ENCODE measurements around the gene QSOX2. TPM values are rescaled to one million over a fixed set of nuclear protein-coding genes. Genes with fewer than 3 reads are reported as not detected.

QSOX2 gene
- total RNA-seq, 1 experiment from 2014 or later = 40.0 TPM

DNA sequence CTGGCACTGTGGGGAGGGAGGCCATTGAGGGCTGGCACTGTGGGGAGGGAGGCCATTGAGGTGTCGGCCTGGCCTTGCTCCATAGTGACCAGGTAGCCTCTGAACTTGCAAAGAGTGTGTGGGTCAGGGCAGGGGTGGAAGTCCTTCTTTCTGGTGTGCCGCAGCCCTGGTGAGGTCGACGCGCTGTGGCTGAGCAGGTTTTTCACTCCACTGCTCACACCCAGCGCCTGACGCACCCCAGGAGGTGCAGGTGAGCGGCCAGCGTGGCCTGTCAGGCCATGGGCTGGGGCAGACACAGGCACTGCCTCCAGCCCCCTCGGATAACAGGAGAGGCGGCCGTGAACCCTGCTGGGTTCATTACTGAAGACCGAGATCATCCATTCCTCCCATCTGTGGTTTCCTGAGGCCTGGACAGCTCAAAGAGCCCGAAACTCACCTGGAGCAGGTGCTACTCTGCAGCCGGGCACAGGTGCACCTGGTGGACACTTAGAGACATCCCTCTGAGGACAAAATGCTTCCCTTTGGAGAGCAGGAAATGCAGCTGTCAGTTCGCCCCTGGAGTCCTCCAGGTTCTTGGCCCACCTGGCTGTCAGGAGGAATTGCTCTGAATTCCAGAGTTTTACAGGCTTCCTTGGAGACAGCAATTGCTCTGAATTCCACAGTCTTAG is 73.1 kb downstream of the QSOX2 start:
- no peak for DNase-seq (ENCODE audit: low read depth, low spot score)
- CTCF ChIA-PET = interaction anchor here (0.5 kb wide), 1 partner anchor 35 kb away, joined by 3 read pairs; no protein-coding TSS in a partner anchor
- Histone ChIP-seq H3K27me3 (ENCODE audit: control insufficient read depth, insufficient read depth, low read length) (no peaks in the 10 kb centered on the region), H3K36me3 (ENCODE audit: control insufficient read depth, insufficient read depth, low read length) (no peaks in the 10 kb centered on the region), H3K27ac (ENCODE audit: low read length) (no peak overlapping the region), H3K4me3 (ENCODE audit: low read depth in 2 of 2, low read length in 2 of 2) (no peak overlapping the region), H3K9me3 (ENCODE audit: control insufficient read depth, insufficient read depth, low read depth, low read length) (no peaks in the 10 kb centered on the region), H3K4me1 (ENCODE audit: control insufficient read depth, insufficient read depth, low read length) (no peaks in the 10 kb centered on the region; the same call in 1 of the 2 replicates)
- TF ChIP-seq, protein P1, sequence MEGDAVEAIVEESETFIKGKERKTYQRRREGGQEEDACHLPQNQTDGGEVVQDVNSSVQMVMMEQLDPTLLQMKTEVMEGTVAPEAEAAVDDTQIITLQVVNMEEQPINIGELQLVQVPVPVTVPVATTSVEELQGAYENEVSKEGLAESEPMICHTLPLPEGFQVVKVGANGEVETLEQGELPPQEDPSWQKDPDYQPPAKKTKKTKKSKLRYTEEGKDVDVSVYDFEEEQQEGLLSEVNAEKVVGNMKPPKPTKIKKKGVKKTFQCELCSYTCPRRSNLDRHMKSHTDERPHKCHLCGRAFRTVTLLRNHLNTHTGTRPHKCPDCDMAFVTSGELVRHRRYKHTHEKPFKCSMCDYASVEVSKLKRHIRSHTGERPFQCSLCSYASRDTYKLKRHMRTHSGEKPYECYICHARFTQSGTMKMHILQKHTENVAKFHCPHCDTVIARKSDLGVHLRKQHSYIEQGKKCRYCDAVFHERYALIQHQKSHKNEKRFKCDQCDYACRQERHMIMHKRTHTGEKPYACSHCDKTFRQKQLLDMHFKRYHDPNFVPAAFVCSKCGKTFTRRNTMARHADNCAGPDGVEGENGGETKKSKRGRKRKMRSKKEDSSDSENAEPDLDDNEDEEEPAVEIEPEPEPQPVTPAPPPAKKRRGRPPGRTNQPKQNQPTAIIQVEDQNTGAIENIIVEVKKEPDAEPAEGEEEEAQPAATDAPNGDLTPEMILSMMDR (IDR thresholded peaks at IDR 0.05) = no peak
- TF ChIP-seq TCF7L2 (IDR thresholded peaks at IDR 0.05; ENCODE audit: low read depth, low read length) (no peak), SIN3A (IDR thresholded peaks at IDR 0.05; ENCODE audit: borderline replicate concordance, insufficient read depth, low read depth, low read length) (no peak), POLR2AphosphoS5 (IDR thresholded peaks at IDR 0.05; ENCODE audit: low read depth, low read length) (no peak)
- TF ChIP-seq, protein P2, sequence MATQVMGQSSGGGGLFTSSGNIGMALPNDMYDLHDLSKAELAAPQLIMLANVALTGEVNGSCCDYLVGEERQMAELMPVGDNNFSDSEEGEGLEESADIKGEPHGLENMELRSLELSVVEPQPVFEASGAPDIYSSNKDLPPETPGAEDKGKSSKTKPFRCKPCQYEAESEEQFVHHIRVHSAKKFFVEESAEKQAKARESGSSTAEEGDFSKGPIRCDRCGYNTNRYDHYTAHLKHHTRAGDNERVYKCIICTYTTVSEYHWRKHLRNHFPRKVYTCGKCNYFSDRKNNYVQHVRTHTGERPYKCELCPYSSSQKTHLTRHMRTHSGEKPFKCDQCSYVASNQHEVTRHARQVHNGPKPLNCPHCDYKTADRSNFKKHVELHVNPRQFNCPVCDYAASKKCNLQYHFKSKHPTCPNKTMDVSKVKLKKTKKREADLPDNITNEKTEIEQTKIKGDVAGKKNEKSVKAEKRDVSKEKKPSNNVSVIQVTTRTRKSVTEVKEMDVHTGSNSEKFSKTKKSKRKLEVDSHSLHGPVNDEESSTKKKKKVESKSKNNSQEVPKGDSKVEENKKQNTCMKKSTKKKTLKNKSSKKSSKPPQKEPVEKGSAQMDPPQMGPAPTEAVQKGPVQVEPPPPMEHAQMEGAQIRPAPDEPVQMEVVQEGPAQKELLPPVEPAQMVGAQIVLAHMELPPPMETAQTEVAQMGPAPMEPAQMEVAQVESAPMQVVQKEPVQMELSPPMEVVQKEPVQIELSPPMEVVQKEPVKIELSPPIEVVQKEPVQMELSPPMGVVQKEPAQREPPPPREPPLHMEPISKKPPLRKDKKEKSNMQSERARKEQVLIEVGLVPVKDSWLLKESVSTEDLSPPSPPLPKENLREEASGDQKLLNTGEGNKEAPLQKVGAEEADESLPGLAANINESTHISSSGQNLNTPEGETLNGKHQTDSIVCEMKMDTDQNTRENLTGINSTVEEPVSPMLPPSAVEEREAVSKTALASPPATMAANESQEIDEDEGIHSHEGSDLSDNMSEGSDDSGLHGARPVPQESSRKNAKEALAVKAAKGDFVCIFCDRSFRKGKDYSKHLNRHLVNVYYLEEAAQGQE (IDR thresholded peaks at IDR 0.05; ENCODE audit: insufficient read depth in 1 of 2, low read depth in 2 of 2, low read length in 1 of 2) = no peak
- ATAC-seq = no peak
- intact Hi-C loops (cut with micrococcal nuclease; ENCODE audit: unreplicated experiment) = loop anchor here (5.0 kb wide), 1 partner anchor 55 kb away; no protein-coding TSS in a partner anchor
- in situ Hi-C loops (cut with HindIII; ENCODE audit: low pct_unique_long_range_greater_than_20kb, low sequenced_read_pairs) = no loop called here
- POLR2A ChIA-PET = no interaction called here
- no TSS peak for BruUV-seq (replicated peaks)

DNA sequence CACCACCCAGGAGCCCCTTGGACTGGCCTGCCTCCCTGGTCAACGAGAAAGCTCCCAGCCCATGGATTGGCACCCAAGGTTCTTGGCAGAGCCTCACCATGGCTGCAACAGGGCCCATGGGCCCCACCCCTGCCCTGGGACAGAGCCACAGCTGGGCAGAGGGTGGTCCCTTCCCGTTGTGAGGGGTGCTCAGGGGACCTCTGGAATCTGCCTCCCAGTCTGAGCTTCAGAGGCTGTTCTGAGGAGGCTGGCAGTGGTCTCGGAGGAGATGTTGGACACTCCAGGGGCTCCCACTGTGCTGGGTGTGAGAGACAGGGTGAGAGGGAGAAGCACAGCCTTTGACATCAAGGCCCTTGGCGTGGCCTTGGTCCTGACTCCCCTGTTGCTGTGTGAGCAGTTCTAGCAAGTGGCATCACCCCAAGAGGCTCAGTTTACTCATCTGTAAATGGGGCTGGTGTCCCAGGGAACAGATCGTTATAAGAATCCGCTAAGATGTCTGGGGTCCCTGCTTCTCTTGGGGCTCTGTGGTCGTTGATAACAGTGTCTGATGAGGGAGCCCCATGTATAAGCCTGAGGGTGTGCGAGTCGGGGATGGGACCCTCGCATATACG is 73.7 kb downstream of the QSOX2 start:
- intact Hi-C loops (cut with micrococcal nuclease; ENCODE audit: unreplicated experiment) = loop anchor here (5.0 kb wide), 1 partner anchor 55 kb away; no protein-coding TSS in a partner anchor

More for the DNA sequence above, 73.7 kb downstream of the QSOX2 start:
- TF ChIP-seq, protein P2 (IDR thresholded peaks at IDR 0.05; ENCODE audit: insufficient read depth in 1 of 2, low read depth in 2 of 2, low read length in 1 of 2) = no peak
- TF ChIP-seq, protein P1 (IDR thresholded peaks at IDR 0.05) = no peak
- TF ChIP-seq TCF7L2 (IDR thresholded peaks at IDR 0.05; ENCODE audit: low read depth, low read length) = no peak
- no peak for TF ChIP-seq POLR2AphosphoS5 (IDR thresholded peaks at IDR 0.05; ENCODE audit: low read depth, low read length)
- no peak for TF ChIP-seq SIN3A (IDR thresholded peaks at IDR 0.05; ENCODE audit: borderline replicate concordance, insufficient read depth, low read depth, low read length)
- no peaks in the 10 kb centered on the region; the same call in 1 of the 2 replicates for H3K4me1 ChIP-seq (ENCODE audit: control insufficient read depth, insufficient read depth, low read length)
- H3K27me3 ChIP-seq (ENCODE audit: control insufficient read depth, insufficient read depth, low read length) = no peaks in the 10 kb centered on the region
- DNase-seq (ENCODE audit: low read depth, low spot score) (no peak), ATAC-seq (no peak)
- ChIA-PET CTCF (no interaction called here), POLR2A (interaction anchor here (0.6 kb wide), 1 partner anchor 41 kb away, joined by 3 read pairs; no protein-coding TSS in a partner anchor)
- in situ Hi-C loops (cut with HindIII; ENCODE audit: low pct_unique_long_range_greater_than_20kb, low sequenced_read_pairs) = no loop called here
- no peaks in the 10 kb centered on the region for H3K36me3 ChIP-seq (ENCODE audit: control insufficient read depth, insufficient read depth, low read length)
- H3K27ac ChIP-seq (ENCODE audit: low read length) = no peak overlapping the region
- BruUV-seq (replicated peaks) = no TSS peak
- H3K9me3 ChIP-seq (ENCODE audit: control insufficient read depth, insufficient read depth, low read depth, low read length) = no peaks in the 10 kb centered on the region
- H3K4me3 ChIP-seq (ENCODE audit: low read depth in 2 of 2, low read length in 2 of 2) = no peak overlapping the region

All from Panc1 (cell line).